Liver (tissue), 9 donors: ENCODE results near the gene MLLT6. TPM values are rescaled to one million over a fixed set of nuclear protein-coding genes. Genes with fewer than 3 reads are reported as not detected.

ENCODE experiments used
- DNase-seq: peaks from one replicate; pipeline ENCODE4 v3.0.0-alpha.2; 2017; ENCODE audit warnings: low spot score
- H3K27ac ChIP-seq, 2 donors: one replicate each; pipeline ENCODE4 v1.7.0; 2013; ENCODE audit warnings: inconsistent platforms in 2 of 2, low read length in 2 of 2, control low read depth in 1 of 2, low read depth in 1 of 2, mild to moderate bottlenecking in 1 of 2
- H3K27me3 ChIP-seq, 4 donors: one replicate each; pipeline versions ENCODE4 v1.6.1 to v1.7.0; 2013; ENCODE audit warnings: low read length in 3 of 4, inconsistent platforms in 1 of 4, mild to moderate bottlenecking in 1 of 4, moderate library complexity in 1 of 4; ENCODE audit not compliant: control insufficient read depth in 4 of 4, insufficient read depth in 4 of 4
- H3K36me3 ChIP-seq, 4 donors: one replicate each; pipeline versions ENCODE4 v1.6.1 to v1.7.0; 2013; ENCODE audit warnings: low read length in 3 of 4, mild to moderate bottlenecking in 3 of 4, low read depth in 1 of 4, moderate library complexity in 1 of 4; ENCODE audit not compliant: control insufficient read depth in 4 of 4, insufficient read depth in 3 of 4
- H3K4me1 ChIP-seq, 4 donors: one replicate each; pipeline versions ENCODE4 v1.6.1 to v1.7.0; 2013; ENCODE audit warnings: low read length in 3 of 4, mild to moderate bottlenecking in 3 of 4, moderate library complexity in 1 of 4; ENCODE audit not compliant: control insufficient read depth in 4 of 4, insufficient read depth in 4 of 4
- H3K4me3 ChIP-seq, 3 donors: one replicate each; pipeline versions ENCODE4 v1.6.1 to v1.7.0; 2013; ENCODE audit warnings: low read length in 3 of 3, control low read depth in 1 of 3, low read depth in 1 of 3, mild to moderate bottlenecking in 1 of 3
- H3K9ac ChIP-seq, 2 donors: one replicate each; pipeline ENCODE4 v1.7.0; 2013; ENCODE audit warnings: low read length in 2 of 2, mild to moderate bottlenecking in 2 of 2, moderate library complexity in 2 of 2, control low read depth in 1 of 2, low read depth in 1 of 2
- H3K9me3 ChIP-seq, 4 donors: one replicate each; pipeline versions ENCODE4 v1.6.1 to v1.7.0; 2013; ENCODE audit warnings: low read length in 3 of 4; ENCODE audit not compliant: control insufficient read depth in 4 of 4
- ATF3 ChIP-seq: IDR thresholded peaks from 2 replicates; pipeline ENCODE4 v1.6.1; 2016; ENCODE audit warnings: antibody characterized with exemption
- CTCF ChIP-seq: fragments of 150-350 bp; IDR thresholded peaks from 2 replicates; pipeline ENCODE4 v1.5.1; 2017; ENCODE audit warnings: improper control_type of control experiment, low read depth, low read length; ENCODE audit not compliant: missing input control
- EGR1 ChIP-seq, 2 donors: IDR thresholded peaks; 2 replicates each; pipeline ENCODE4 v1.6.1; 2016 to 2018; ENCODE audit warnings: antibody characterized with exemption in 2 of 2, low read depth in 2 of 2
- FOXA1 ChIP-seq: IDR thresholded peaks from 2 replicates; pipeline ENCODE4 v1.6.1; 2016; ENCODE audit warnings: antibody characterized with exemption
- FOXA2 ChIP-seq: IDR thresholded peaks from 2 replicates; pipeline ENCODE4 v1.6.1; 2016; ENCODE audit warnings: antibody characterized with exemption
- HNF4A ChIP-seq, 2 donors: conservative IDR thresholded peaks; 2 replicates each; pipeline ENCODE4 v1.6.1; 2016; ENCODE audit warnings: antibody characterized with exemption in 2 of 2, mild to moderate bottlenecking in 2 of 2
- HNF4G ChIP-seq: IDR thresholded peaks from 2 replicates; pipeline ENCODE4 v1.6.1; 2016; ENCODE audit warnings: antibody characterized with exemption
- JUND ChIP-seq, 2 donors: IDR thresholded peaks; 2 replicates each; pipeline ENCODE4 v1.6.1; 2016; ENCODE audit warnings: antibody characterized with exemption in 2 of 2
- MAX ChIP-seq: IDR thresholded peaks from 2 replicates; pipeline ENCODE4 v1.6.1; 2016; ENCODE audit warnings: antibody characterized with exemption
- RAD21 ChIP-seq, 2 donors: IDR thresholded peaks; 2 replicates each; pipeline ENCODE4 v1.6.1; 2016; ENCODE audit warnings: antibody characterized with exemption in 2 of 2, mild to moderate bottlenecking in 2 of 2
- RXRA ChIP-seq, 2 donors: IDR thresholded peaks; 2 replicates each; pipeline ENCODE4 v1.6.1; 2017 to 2018; ENCODE audit warnings: antibody characterized with exemption in 2 of 2, mild to moderate bottlenecking in 1 of 2
- TAF1 ChIP-seq: conservative IDR thresholded peaks from 2 replicates; pipeline ENCODE4 v1.6.1; 2016; ENCODE audit warnings: antibody characterized with exemption, mild to moderate bottlenecking
- ZBTB33 ChIP-seq: IDR thresholded peaks from 2 replicates; pipeline ENCODE4 v1.6.1; 2016; ENCODE audit warnings: antibody characterized with exemption
- WGBS: extraction: QIAGEN DNeasy Blood & Tissue Kit; methylation state at CpG from one replicate; pipeline ENCODE4 v1.1.7; 2013; 5-methylcytosine and 5-hydroxymethylcytosine counted together
- polyA plus RNA-seq, 2 donors: library from polyadenylated mRNA; stranded (reverse) in 1 of 2; unstranded in 1 of 2; fragments of 200-250 nt in 1 of 2; fragments of >200 nt in 1 of 2; fragmentation: Nextera tagmentation in 1 of 2; extraction: Ambion mirVana in 1 of 2; gene quantifications; one replicate each; pipeline versions ENCODE4 v1.2.1 to v1.2.3, GENCODE V29; 2013 to 2015
- total RNA-seq, 2 donors: library from RNA; depleted of rRNA; stranded (reverse); fragments of >200 nt; gene quantifications; one replicate each; pipeline ENCODE4 v1.2.3, GENCODE V29; 2014
- donor health status: healthy.
- donor health status: healthy.
- donor health status: healthy.
- donor health status: healthy.
- donor health status: healthy.

Gene MLLT6
- total and polyA plus RNA-seq, 4 donors: 3.3 to 22.8 (median 8.1) TPM

GRCh38 chr17:38656959-38657823 lies 47.9 kb upstream of the MLLT6 start:
- Histone ChIP-seq H3K4me1 (no peaks in the 10 kb centered on the region), H3K9ac (no peak overlapping the region), H3K9me3 (no peaks in the 10 kb centered on the region), H3K27me3 (no peaks in the 10 kb centered on the region), H3K4me3 (no peak overlapping the region), H3K27ac (no peak overlapping the region), H3K36me3 (no peaks in the 10 kb centered on the region)
- DNase-seq: no peak
- TF ChIP-seq JUND (IDR thresholded peaks at IDR 0.05) (no peak), HNF4A (conservative IDR thresholded peaks at IDR 0.05) (no peak), HNF4G (no peak), RAD21 (IDR thresholded peaks at IDR 0.05) (no peak), RXRA (IDR thresholded peaks at IDR 0.05) (no peak), EGR1 (IDR thresholded peaks at IDR 0.05; ENCODE audit: low read depth in 2 of 2) (no peak), MAX (no peak), FOXA2 (no peak)
- 69% methylated on average over 27 of the region's 27 CpGs for WGBS

- H3K36me3 ChIP-seq: no peaks in the 10 kb centered on the region
- no peaks in the 10 kb centered on the region for H3K4me1 ChIP-seq
- H3K9me3 ChIP-seq: no peaks in the 10 kb centered on the region
- no peaks in the 10 kb centered on the region for H3K27me3 ChIP-seq
- WGBS: 89% methylated on average over 15 of the region's 15 CpGs
- no peak overlapping the region for H3K4me3 ChIP-seq
- DNase-seq: no peak
- no peak for TF ChIP-seq FOXA1
- no peak for TF ChIP-seq TAF1
- TF ChIP-seq JUND (IDR thresholded peaks at IDR 0.05): no peak
- TF ChIP-seq CTCF: no peak
- no peak overlapping the region for H3K9ac ChIP-seq
- no peak overlapping the region for H3K27ac ChIP-seq
These were observed 47.0 kb upstream of the MLLT6 start for GRCh38 chr17:38657824-38658740.

- DNase-seq: no peak
- H3K27ac ChIP-seq: no peak overlapping the region
- H3K9ac ChIP-seq: no peak overlapping the region
- no peaks in the 10 kb centered on the region for H3K4me1 ChIP-seq
- no peaks in the 10 kb centered on the region for H3K9me3 ChIP-seq
- H3K36me3 ChIP-seq: no peaks in the 10 kb centered on the region
- H3K27me3 ChIP-seq: no peaks in the 10 kb centered on the region
- 74% methylated on average over 13 of the region's 13 CpGs for WGBS
- no peak overlapping the region for H3K4me3 ChIP-seq
- TF ChIP-seq RXRA (IDR thresholded peaks at IDR 0.05): no peak
- TF ChIP-seq FOXA2: no peak
- TF ChIP-seq RAD21 (IDR thresholded peaks at IDR 0.05): no peak
- no peak for TF ChIP-seq ATF3
- TF ChIP-seq CTCF: no peak
- no peak for TF ChIP-seq EGR1 (IDR thresholded peaks at IDR 0.05; ENCODE audit: low read depth in 2 of 2)
- TF ChIP-seq FOXA1: no peak
- TF ChIP-seq ZBTB33: no peak
- TF ChIP-seq TAF1: no peak
- TF ChIP-seq HNF4A (conservative IDR thresholded peaks at IDR 0.05): no peak
These were observed 46.2 kb upstream of the MLLT6 start for GRCh38 chr17:38658741-38659345.
